Measurements from ENCODE around the gene PTPRK. TPM values are rescaled to one million over a fixed set of nuclear protein-coding genes. Genes with fewer than 3 reads are reported as not detected.

Gene PTPRK
- total and polyA plus RNA-seq, 4 donors, result 12.1 to 61.2 (median 29.1) TPM

DNA sequence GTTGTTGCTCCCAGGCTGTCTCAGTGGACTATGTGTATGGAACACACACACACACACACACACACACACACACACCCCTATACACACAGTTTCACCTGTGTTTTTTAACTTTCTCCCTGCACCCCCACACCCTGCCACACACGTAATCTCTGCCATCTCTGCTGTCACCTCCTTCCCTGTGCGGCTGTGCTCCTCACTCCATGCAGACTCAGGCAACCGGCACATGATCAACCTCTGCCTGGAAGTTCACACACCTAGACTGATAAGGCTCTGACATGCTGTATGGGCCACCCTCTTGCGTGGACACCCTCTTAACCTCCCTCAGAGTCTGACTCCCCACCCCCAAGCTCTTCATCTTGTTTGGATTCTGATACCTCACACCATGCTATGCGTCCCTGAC, 467.3 kb downstream of the PTPRK start:
- Histone ChIP-seq H3K27ac (ENCODE audit: low read depth in 1 of 2, low read length in 2 of 2) (no peak overlapping the region), H3K36me3 (ENCODE audit: control insufficient read depth in 4 of 4, insufficient read depth in 3 of 4, low read depth in 1 of 4, low read length in 3 of 4) (peaks cover 0 to 3% (median 1%) of the 10 kb centered on the region in 4 donors), H3K9ac (ENCODE audit: low read depth in 1 of 2, low read length in 2 of 2) (no peak overlapping the region), H3K9me3 (ENCODE audit: control insufficient read depth in 4 of 4, low read length in 3 of 4) (no peaks in the 10 kb centered on the region), H3K4me1 (ENCODE audit: control insufficient read depth in 4 of 4, insufficient read depth in 4 of 4, low read length in 3 of 4) (no peaks in the 10 kb centered on the region), H3K27me3 (ENCODE audit: control insufficient read depth in 4 of 4, insufficient read depth in 4 of 4, low read length in 3 of 4) (no peaks in the 10 kb centered on the region), H3K4me3 (ENCODE audit: low read depth in 1 of 3, low read length in 3 of 3) (no peak overlapping the region)
- no peak for DNase-seq (ENCODE audit: low spot score)
- TF ChIP-seq FOXA1 (IDR thresholded peaks at IDR 0.05) (no peak), RXRA (IDR thresholded peaks at IDR 0.05) (no peak), GABPA (IDR thresholded peaks at IDR 0.05 in 1 of 2, conservative IDR thresholded peaks at IDR 0.05 in 1 of 2) (no peak), REST (IDR thresholded peaks at IDR 0.05) (no peak)
- TF ChIP-seq, protein P1, sequence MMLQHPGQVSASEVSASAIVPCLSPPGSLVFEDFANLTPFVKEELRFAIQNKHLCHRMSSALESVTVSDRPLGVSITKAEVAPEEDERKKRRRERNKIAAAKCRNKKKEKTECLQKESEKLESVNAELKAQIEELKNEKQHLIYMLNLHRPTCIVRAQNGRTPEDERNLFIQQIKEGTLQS (IDR thresholded peaks at IDR 0.05), result no peak
- WGBS, result 99% methylated on average over 5 of the region's 5 CpGs

- Histone ChIP-seq H3K9ac (ENCODE audit: low read depth in 1 of 2, low read length in 2 of 2) (no peak overlapping the region), H3K4me3 (ENCODE audit: low read depth in 1 of 3, low read length in 3 of 3) (no peak overlapping the region), H3K27me3 (ENCODE audit: control insufficient read depth in 4 of 4, insufficient read depth in 4 of 4, low read length in 3 of 4) (no peaks in the 10 kb centered on the region), H3K27ac (ENCODE audit: low read depth in 1 of 2, low read length in 2 of 2) (no peak overlapping the region), H3K4me1 (ENCODE audit: control insufficient read depth in 4 of 4, insufficient read depth in 4 of 4, low read length in 3 of 4) (no peaks in the 10 kb centered on the region), H3K9me3 (ENCODE audit: control insufficient read depth in 4 of 4, low read length in 3 of 4) (no peaks in the 10 kb centered on the region), H3K36me3 (ENCODE audit: control insufficient read depth in 4 of 4, insufficient read depth in 3 of 4, low read depth in 1 of 4, low read length in 3 of 4) (peaks cover 0 to 3% (median 0%) of the 10 kb centered on the region in 4 donors)
- no peak for TF ChIP-seq EGR1 (IDR thresholded peaks at IDR 0.05; ENCODE audit: low read depth in 2 of 2)
- DNase-seq (ENCODE audit: low spot score), result no peak
- WGBS, result 93% methylated on average over 3 of the region's 3 CpGs
These were observed 472.4 kb downstream of the PTPRK start for GRCh38 chr6:128047989-128048388.

DNA sequence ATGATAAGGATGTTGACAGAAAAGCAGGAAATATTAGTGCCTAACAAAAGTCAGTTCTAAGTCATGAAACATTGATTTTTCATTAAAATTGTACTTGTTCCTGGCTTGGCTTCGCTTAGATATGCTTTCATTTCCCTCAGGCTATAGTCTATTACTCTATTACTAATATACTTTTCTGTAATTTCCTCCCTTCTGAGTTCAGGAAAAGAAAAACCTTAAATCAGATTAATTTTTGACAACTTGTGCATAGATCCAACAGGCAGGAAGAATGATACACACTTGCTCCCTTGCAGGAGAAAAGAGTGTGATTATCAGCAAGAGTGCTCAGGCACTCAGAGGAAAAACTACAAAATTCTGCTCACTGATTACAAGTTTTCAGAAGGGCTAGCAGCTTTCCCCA, 474.4 kb downstream of the PTPRK start:
- H3K27me3 ChIP-seq (ENCODE audit: control insufficient read depth in 4 of 4, insufficient read depth in 4 of 4, low read length in 3 of 4), result no peaks in the 10 kb centered on the region
- H3K4me3 ChIP-seq (ENCODE audit: low read depth in 1 of 3, low read length in 3 of 3), result no peak overlapping the region
- DNase-seq (ENCODE audit: low spot score), result no peak
- peaks cover 0 to 3% (median 0%) of the 10 kb centered on the region in 4 donors for H3K36me3 ChIP-seq (ENCODE audit: control insufficient read depth in 4 of 4, insufficient read depth in 3 of 4, low read depth in 1 of 4, low read length in 3 of 4)
- H3K9ac ChIP-seq (ENCODE audit: low read depth in 1 of 2, low read length in 2 of 2), result no peak overlapping the region
- TF ChIP-seq FOXA1 (IDR thresholded peaks at IDR 0.05), result no peak
- TF ChIP-seq MAX (IDR thresholded peaks at IDR 0.05), result no peak
- TF ChIP-seq EGR1 (IDR thresholded peaks at IDR 0.05; ENCODE audit: low read depth in 2 of 2), result no peak
- no peak for TF ChIP-seq RAD21 (IDR thresholded peaks at IDR 0.05)
- no peak for TF ChIP-seq REST (IDR thresholded peaks at IDR 0.05)
- TF ChIP-seq CTCF (IDR thresholded peaks at IDR 0.05; ENCODE audit: low read depth, low read length, missing input control), result no peak
- TF ChIP-seq RXRA (IDR thresholded peaks at IDR 0.05), result no peak
- TF ChIP-seq, protein P1 (IDR thresholded peaks at IDR 0.05), result no peak
- TF ChIP-seq GABPA (IDR thresholded peaks at IDR 0.05 in 1 of 2, conservative IDR thresholded peaks at IDR 0.05 in 1 of 2), result no peak
- TF ChIP-seq SP1 (IDR thresholded peaks at IDR 0.05), result no peak
- TF ChIP-seq JUND (IDR thresholded peaks at IDR 0.05), result no peak
- TF ChIP-seq YY1 (IDR thresholded peaks at IDR 0.05), result no peak
- TF ChIP-seq NR2F2 (IDR thresholded peaks at IDR 0.05), result no peak
- H3K9me3 ChIP-seq (ENCODE audit: control insufficient read depth in 4 of 4, low read length in 3 of 4), result no peaks in the 10 kb centered on the region
- 78% methylated on average over 1 of the region's 1 CpG for WGBS
- no peaks in the 10 kb centered on the region for H3K4me1 ChIP-seq (ENCODE audit: control insufficient read depth in 4 of 4, insufficient read depth in 4 of 4, low read length in 3 of 4)
- no peak overlapping the region for H3K27ac ChIP-seq (ENCODE audit: low read depth in 1 of 2, low read length in 2 of 2)

Measured in liver (tissue), 9 donors.